GM20000 (cell line): ENCODE results near the gene VPS26C.
A peak's percentile ranks its signal among the peaks of the same experiment; 100 is the strongest.

Experiments used
- DNase-seq: peaks from one replicate; pipeline ENCODE4 v3.0.0; 2012; ENCODE audit warnings: low spot score
- CTCF ChIP-seq: IDR thresholded peaks from 2 replicates; pipeline ENCODE4 v1.5.1; 2012; ENCODE audit warnings: mild to moderate bottlenecking, control low read depth; ENCODE audit errors: extremely low read depth, missing control alignments

The VPS26C gene

GRCh38 chr21:37257967-37258877 lies 8.9 kb downstream of the VPS26C start:
- TF ChIP-seq CTCF = no peak
- peak; percentile 87 for DNase-seq

GRCh38 chr21:37257511-37257966 lies 9.6 kb downstream of the VPS26C start:
- no peak for TF ChIP-seq CTCF
- DNase-seq = no peak

- no peak for DNase-seq
- TF ChIP-seq CTCF = no peak
Measured at GRCh38 chr21:37253991-37254390, 13.1 kb downstream of the VPS26C start.

- DNase-seq = no peak
- TF ChIP-seq CTCF = no peak
Measured at GRCh38 chr21:37251294-37251634, 15.9 kb downstream of the VPS26C start.

- no peak for DNase-seq
- TF ChIP-seq CTCF = no peak
Measured at GRCh38 chr21:37249112-37249904, 17.8 kb downstream of the VPS26C start.

GRCh38 chr21:37248298-37248697 lies 18.8 kb downstream of the VPS26C start:
- DNase-seq = no peak
- no peak for TF ChIP-seq CTCF

- no peak for TF ChIP-seq CTCF
- no peak for DNase-seq
Measured at GRCh38 chr21:37245151-37245550, 22.0 kb downstream of the VPS26C start.
